K562 (cell line): ENCODE measurements around the gene TFB2M. TPM values are rescaled to one million over a fixed set of nuclear protein-coding genes. Genes with fewer than 3 reads are reported as not detected.
"Not testable (repeated sequence)": the region's sequence is repeated elsewhere in the genome, so short reads cannot be mapped to it uniquely, and the experiment has no call there.

Source experiments
- ZNF175 ChIP-seq: fragments of 200-800 bp; sonication (Bioruptor generic); IDR thresholded peaks from 2 replicates; pipeline ENCODE4 v1.6.1; 2016; ENCODE audit warnings: low read depth, mild to moderate bottlenecking, missing genetic modification characterization, missing compliant biosample characterization
- polyA plus RNA-seq, 8 experiments: library from polyadenylated mRNA; depleted of rRNA in 4 of 8; stranded (reverse) in 5 of 8; unstranded in 3 of 8; fragments of >200 nt; fragmentation: Nextera tagmentation in 2 of 8; fragmentation: Illumina TruSeq in 1 of 8; extraction: Ambion mirVana in 2 of 8; extraction: Trizol in 1 of 8; gene quantifications; 2 replicates each; pipeline versions ENCODE4 v1.2.1 to v1.2.3, GENCODE V29; 2011 to 2014; ENCODE audit warnings: inconsistent platforms in 1 of 8, missing spikeins in 1 of 8
- total RNA-seq, 7 experiments: library from RNA; depleted of rRNA in 6 of 7; stranded (reverse); fragments of >200 nt in 6 of 7; fragmentation: Illumina TruSeq in 2 of 7; extraction: Trizol in 2 of 7; gene quantifications; 2 replicates each; pipeline versions ENCODE4 v1.2.1 to v1.2.3, GENCODE V29; 2011 to 2021; ENCODE audit warnings: low replicate concordance in 1 of 7
- TF ChIP-seq, protein P1 (sequence below), 2 experiments: fragments of 450-650 bp in 1 of 2; sonication (generic) in 1 of 2; formaldehyde crosslinking in 1 of 2; IDR thresholded peaks in 1 of 2; conservative IDR thresholded peaks in 1 of 2; 2 replicates each; pipeline versions ENCODE4 v1.6.1 to v1.8.1; 2016 to 2023; ENCODE audit warnings: mild to moderate bottlenecking in 2 of 2, moderate library complexity in 2 of 2, inconsistent platforms in 1 of 2, missing genetic modification reagents in 1 of 2
- TF ChIP-seq, protein P2 (sequence below), 2 experiments: fragments of 450-650 bp; conservative IDR thresholded peaks; 2 replicates each; pipeline ENCODE4 v1.6.1; 2017; ENCODE audit warnings: mild to moderate bottlenecking in 2 of 2, moderate library complexity in 2 of 2
- TF ChIP-seq, protein P3 (sequence below), 2 experiments: fragments of 250-450 bp in 1 of 2; fragments of 450-650 bp in 1 of 2; sonication (Bioruptor Pico) in 1 of 2; IDR thresholded peaks; 2 replicates each; pipeline versions ENCODE4 v1.6.1 to v1.8.0; 2016 to 2021; ENCODE audit warnings: mild to moderate bottlenecking in 2 of 2, moderate library complexity in 2 of 2, missing compliant biosample characterization in 1 of 2, missing genetic modification characterization in 1 of 2

TFB2M gene
- total and polyA plus RNA-seq, 9 of the 15 experiments (the other 6 are each of a cell fraction or from before 2014, with no cell fraction given) = 55.1 to 162 (median 70.6) TPM

DNA sequence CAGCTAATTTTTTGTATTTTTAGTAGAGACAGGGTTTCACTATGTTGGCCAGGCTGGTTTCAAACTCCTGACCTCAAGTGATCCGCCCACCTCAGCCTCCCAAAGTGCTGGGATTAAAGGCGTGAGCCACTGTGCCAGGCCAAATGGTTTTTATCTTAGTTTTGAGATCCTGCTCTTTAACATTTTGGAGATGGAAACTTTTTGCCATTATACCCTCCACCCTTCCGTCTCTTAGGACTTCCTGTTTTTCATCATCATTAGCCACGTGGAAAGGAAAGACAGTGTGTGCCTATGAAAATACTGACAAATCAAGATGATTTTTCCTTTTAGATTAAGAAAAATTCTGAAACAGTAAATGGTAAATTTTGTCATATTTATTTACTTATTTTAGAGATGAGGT lies 5.2 kb upstream of the TFB2M start (continued):
- TF ChIP-seq, protein P1, sequence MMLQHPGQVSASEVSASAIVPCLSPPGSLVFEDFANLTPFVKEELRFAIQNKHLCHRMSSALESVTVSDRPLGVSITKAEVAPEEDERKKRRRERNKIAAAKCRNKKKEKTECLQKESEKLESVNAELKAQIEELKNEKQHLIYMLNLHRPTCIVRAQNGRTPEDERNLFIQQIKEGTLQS (IDR thresholded peaks at IDR 0.05) = peak; percentile 74
- TF ChIP-seq, protein P1 (CRISPR knock-in tag; conservative IDR thresholded peaks at IDR 0.05) = not testable (repeated sequence)
- TF ChIP-seq, protein P2, sequence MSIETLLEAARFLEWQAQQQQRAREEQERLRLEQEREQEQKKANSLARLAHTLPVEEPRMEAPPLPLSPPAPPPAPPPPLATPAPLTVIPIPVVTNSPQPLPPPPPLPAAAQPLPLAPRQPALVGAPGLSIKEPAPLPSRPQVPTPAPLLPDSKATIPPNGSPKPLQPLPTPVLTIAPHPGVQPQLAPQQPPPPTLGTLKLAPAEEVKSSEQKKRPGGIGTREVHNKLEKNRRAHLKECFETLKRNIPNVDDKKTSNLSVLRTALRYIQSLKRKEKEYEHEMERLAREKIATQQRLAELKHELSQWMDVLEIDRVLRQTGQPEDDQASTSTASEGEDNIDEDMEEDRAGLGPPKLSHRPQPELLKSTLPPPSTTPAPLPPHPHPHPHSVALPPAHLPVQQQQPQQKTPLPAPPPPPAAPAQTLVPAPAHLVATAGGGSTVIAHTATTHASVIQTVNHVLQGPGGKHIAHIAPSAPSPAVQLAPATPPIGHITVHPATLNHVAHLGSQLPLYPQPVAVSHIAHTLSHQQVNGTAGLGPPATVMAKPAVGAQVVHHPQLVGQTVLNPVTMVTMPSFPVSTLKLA (conservative IDR thresholded peaks at IDR 0.05) = peak; percentile 77 to 78
- TF ChIP-seq, protein P3, sequence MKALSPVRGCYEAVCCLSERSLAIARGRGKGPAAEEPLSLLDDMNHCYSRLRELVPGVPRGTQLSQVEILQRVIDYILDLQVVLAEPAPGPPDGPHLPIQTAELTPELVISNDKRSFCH (CRISPR knock-in tag; IDR thresholded peaks at IDR 0.05) = not testable (repeated sequence)
- TF ChIP-seq, protein P3 (tag; IDR thresholded peaks at IDR 0.05) = 0 out of 2 replicates have a peak, but pooled peaks have one; percentile 26
- TF ChIP-seq ZNF175 (CRISPR knock-in tag) = peak; percentile 38; the same call in 1 of the 2 replicates
